ENCODE results near the gene TEX264.

DNA sequence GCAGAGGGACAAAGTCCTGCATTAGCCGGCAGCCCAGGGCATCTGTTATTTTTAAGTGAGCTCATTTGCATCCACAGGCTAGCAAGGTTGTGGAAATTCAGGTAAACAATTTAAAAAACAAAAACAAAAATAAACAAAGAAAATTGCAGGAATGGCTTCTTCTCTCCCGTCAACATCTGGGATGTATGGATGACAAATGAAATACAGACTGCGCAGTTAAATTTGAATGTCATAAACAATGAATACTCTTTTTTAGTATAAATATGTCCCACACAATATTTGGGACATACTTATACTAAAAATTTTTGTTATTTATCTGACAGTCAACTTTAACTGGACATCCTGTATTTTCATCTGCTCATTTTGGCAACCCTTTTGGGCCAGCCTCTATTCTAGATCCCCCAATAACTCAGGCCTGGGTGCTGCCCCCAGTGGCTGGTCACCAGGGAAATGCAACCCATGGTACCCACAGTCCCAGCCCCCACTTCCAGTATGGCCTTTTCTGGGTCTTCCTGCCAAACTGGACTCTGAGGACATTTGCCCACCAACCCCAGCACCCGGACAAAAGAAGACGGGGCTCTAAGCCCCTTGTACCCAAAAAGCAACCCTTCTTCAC, 48.5 kb downstream of the TEX264 start:
- TF ChIP-seq, protein P1, sequence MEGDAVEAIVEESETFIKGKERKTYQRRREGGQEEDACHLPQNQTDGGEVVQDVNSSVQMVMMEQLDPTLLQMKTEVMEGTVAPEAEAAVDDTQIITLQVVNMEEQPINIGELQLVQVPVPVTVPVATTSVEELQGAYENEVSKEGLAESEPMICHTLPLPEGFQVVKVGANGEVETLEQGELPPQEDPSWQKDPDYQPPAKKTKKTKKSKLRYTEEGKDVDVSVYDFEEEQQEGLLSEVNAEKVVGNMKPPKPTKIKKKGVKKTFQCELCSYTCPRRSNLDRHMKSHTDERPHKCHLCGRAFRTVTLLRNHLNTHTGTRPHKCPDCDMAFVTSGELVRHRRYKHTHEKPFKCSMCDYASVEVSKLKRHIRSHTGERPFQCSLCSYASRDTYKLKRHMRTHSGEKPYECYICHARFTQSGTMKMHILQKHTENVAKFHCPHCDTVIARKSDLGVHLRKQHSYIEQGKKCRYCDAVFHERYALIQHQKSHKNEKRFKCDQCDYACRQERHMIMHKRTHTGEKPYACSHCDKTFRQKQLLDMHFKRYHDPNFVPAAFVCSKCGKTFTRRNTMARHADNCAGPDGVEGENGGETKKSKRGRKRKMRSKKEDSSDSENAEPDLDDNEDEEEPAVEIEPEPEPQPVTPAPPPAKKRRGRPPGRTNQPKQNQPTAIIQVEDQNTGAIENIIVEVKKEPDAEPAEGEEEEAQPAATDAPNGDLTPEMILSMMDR (IDR thresholded peaks at IDR 0.05) = no peak
- no peak for TF ChIP-seq POLR2A (IDR thresholded peaks at IDR 0.05; ENCODE audit: low read depth)
